ENCODE results near the gene BBS2.

DNA sequence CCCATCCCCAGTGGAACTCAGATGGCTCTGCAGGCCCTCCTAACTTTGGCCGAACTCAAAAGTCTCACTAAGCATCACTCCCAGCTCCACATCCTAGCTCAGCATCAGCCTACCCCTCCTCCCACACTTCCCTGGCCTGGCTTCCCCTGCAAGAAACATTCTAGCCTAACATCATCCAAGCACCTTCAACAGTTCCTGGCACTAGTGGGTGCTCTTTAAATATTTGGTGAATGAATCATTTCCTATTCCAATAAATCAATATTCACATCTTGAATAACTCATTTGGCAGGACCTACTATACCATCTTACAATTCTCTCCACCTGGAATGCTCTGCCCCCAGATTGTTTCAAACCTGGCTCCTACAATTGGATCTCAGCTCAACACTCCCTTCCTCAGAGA is 11.0 kb upstream of the BBS2 start:
- TF ChIP-seq, protein P1, sequence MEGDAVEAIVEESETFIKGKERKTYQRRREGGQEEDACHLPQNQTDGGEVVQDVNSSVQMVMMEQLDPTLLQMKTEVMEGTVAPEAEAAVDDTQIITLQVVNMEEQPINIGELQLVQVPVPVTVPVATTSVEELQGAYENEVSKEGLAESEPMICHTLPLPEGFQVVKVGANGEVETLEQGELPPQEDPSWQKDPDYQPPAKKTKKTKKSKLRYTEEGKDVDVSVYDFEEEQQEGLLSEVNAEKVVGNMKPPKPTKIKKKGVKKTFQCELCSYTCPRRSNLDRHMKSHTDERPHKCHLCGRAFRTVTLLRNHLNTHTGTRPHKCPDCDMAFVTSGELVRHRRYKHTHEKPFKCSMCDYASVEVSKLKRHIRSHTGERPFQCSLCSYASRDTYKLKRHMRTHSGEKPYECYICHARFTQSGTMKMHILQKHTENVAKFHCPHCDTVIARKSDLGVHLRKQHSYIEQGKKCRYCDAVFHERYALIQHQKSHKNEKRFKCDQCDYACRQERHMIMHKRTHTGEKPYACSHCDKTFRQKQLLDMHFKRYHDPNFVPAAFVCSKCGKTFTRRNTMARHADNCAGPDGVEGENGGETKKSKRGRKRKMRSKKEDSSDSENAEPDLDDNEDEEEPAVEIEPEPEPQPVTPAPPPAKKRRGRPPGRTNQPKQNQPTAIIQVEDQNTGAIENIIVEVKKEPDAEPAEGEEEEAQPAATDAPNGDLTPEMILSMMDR (IDR thresholded peaks at IDR 0.05; ENCODE audit: insufficient read depth, low read depth, low read length), result no peak
- TF ChIP-seq EZH2 (IDR thresholded peaks at IDR 0.05; ENCODE audit: insufficient read depth, low read length), result no peak

Data from astrocyte (in vitro differentiated cells and primary cell).